ENCODE measurements around the gene E4F1. TPM values are rescaled to one million over a fixed set of nuclear protein-coding genes. Genes with fewer than 3 reads are reported as not detected.

The E4F1 gene
- total and polyA plus RNA-seq, 9 of the 15 experiments (the other 6 are each of a cell fraction or from before 2014, with no cell fraction given): 0.48 to 94.9 (median 20.4) TPM

GRCh38 chr16:2223221-2223941 is at the start of gene E4F1 (continued):
- TF ChIP-seq ZNF41 (CRISPR knock-in tag; conservative IDR thresholded peaks at IDR 0.05) (no peak), RCOR1 (IDR thresholded peaks at IDR 0.05; ENCODE audit: borderline replicate concordance in 1 of 2, low read depth in 2 of 2, low read length in 2 of 2) (no peak; a peak in 1 of 4 replicates), HSF4 (CRISPR knock-in tag; IDR thresholded peaks at IDR 0.05; ENCODE audit: borderline replicate concordance) (no peak), UBTF (IDR thresholded peaks at IDR 0.05; ENCODE audit: borderline replicate concordance in 1 of 2, low read depth in 2 of 2, low read length in 2 of 2) (peak; percentile 63 to 80), ASH1L (IDR thresholded peaks at IDR 0.05; ENCODE audit: borderline replicate concordance, low read depth, partially characterized antibody) (no peak), RHOXF2B (CRISPR knock-in tag; conservative IDR thresholded peaks at IDR 0.05) (no peak), ATF7 (IDR thresholded peaks at IDR 0.05) (peak; percentile 92), TCF7 (IDR thresholded peaks at IDR 0.05; ENCODE audit: borderline replicate concordance) (no peak), DACH1 (IDR thresholded peaks at IDR 0.05; ENCODE audit: partially characterized antibody) (no peak), GABPB2 (CRISPR knock-in tag; conservative IDR thresholded peaks at IDR 0.05) (no peak), HES1 (IDR thresholded peaks at IDR 0.05; ENCODE audit: low read depth) (no peak), MEF2D (tag; conservative IDR thresholded peaks at IDR 0.05; ENCODE audit: low read depth) (no peak), JUNB (CRISPR knock-in tag; conservative IDR thresholded peaks at IDR 0.05) (no peak), NR2F6 (CRISPR knock-in tag; IDR thresholded peaks at IDR 0.05) (no peak), PTTG1 (tag; IDR thresholded peaks at IDR 0.05; ENCODE audit: low read depth) (no peak), CREM (IDR thresholded peaks at IDR 0.05; ENCODE audit: low read depth) (peak; percentile 99), RAD51 (IDR thresholded peaks at IDR 0.05; ENCODE audit: borderline replicate concordance, low read depth) (no peak), FOXO4 (CRISPR knock-in tag; IDR thresholded peaks at IDR 0.05) (no peak), STAT5A (IDR thresholded peaks at IDR 0.05; ENCODE audit: borderline replicate concordance, low read length) (no peak), CBFB (CRISPR knock-in tag; IDR thresholded peaks at IDR 0.05) (no peak), POLR2A (conservative IDR thresholded peaks at IDR 0.05) (peak; percentile 92), NFXL1 (CRISPR knock-in tag; IDR thresholded peaks at IDR 0.05) (no peak), MCM2 (IDR thresholded peaks at IDR 0.05; ENCODE audit: low read depth) (no peak)

Data from K562 (cell line).